Measurements from ENCODE around the gene DIO3. TPM values are rescaled to one million over a fixed set of nuclear protein-coding genes. Genes with fewer than 3 reads are reported as not detected.

Gene DIO3
- polyA plus RNA-seq, 1 donor from 2014 or later: 49.2 TPM

DNA sequence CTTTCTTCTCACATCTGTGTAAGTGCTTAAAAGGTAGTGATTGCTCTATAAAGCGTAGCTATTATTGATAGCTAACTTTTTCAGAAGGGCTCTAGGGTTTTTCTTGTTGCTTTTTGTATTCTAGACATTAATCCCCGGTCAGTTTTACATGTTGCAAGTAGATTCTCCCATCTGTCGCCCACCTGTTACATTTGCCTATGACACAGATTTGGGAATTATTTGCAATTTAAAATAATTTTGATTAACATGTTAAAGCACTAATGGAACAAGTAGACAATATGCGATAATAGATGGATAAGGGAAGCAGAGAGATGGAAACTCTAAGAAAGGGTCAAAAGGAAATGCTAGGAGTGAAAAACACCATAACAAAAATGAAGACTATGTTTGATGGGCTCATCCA lies 44.5 kb downstream of the DIO3 start:
- no peak overlapping the region for H2AFZ ChIP-seq (ENCODE audit: low read depth, low read length)
- no peak overlapping the region for H3K9ac ChIP-seq (ENCODE audit: low read length)
- no peak overlapping the region for H3K27ac ChIP-seq (ENCODE audit: low read length)
- no peaks in the 10 kb centered on the region for H3F3A ChIP-seq (ENCODE audit: insufficient read depth, low read length, poor library complexity, severe bottlenecking)
- no peaks in the 10 kb centered on the region for H3K36me3 ChIP-seq (ENCODE audit: insufficient read depth, low read length)
- H3K27me3 ChIP-seq (ENCODE audit: insufficient read depth, low read depth, low read length): no peaks in the 10 kb centered on the region
- TF ChIP-seq MXI1 (conservative IDR thresholded peaks at IDR 0.05; ENCODE audit: poor library complexity, severe bottlenecking): no peak
- TF ChIP-seq EZH2 (IDR thresholded peaks at IDR 0.05; ENCODE audit: borderline replicate concordance, insufficient read depth, low read length, poor library complexity, severe bottlenecking): no peak
- no peak for TF ChIP-seq REST (IDR thresholded peaks at IDR 0.05; ENCODE audit: borderline replicate concordance)
- no peak for TF ChIP-seq SMC3 (conservative IDR thresholded peaks at IDR 0.05; ENCODE audit: poor library complexity)
- no peak for TF ChIP-seq POLR2AphosphoS5 (IDR thresholded peaks at IDR 0.05)
- no peak for TF ChIP-seq EP300 (conservative IDR thresholded peaks at IDR 0.05; ENCODE audit: poor library complexity, severe bottlenecking)
- TF ChIP-seq CTCF (IDR thresholded peaks at IDR 0.05; ENCODE audit: poor library complexity, severe bottlenecking): no peak
- no peak for TF ChIP-seq TAF1 (IDR thresholded peaks at IDR 0.05; ENCODE audit: low read depth)
- TF ChIP-seq RAD21 (conservative IDR thresholded peaks at IDR 0.05): no peak
- H3K9me3 ChIP-seq (ENCODE audit: low read length): no peaks in the 10 kb centered on the region
- H3K9me2 ChIP-seq (ENCODE audit: insufficient read depth, low read length): no peaks in the 10 kb centered on the region
- H3K4me2 ChIP-seq (ENCODE audit: low read length): no peak overlapping the region
- H4K20me1 ChIP-seq (ENCODE audit: insufficient read depth): no peaks in the 10 kb centered on the region
- H3K79me2 ChIP-seq (replicated peaks; ENCODE audit: insufficient read depth, low read length): no peaks in the 10 kb centered on the region
- no peak overlapping the region for H3K4me3 ChIP-seq (ENCODE audit: low read length)

Other genes with a start within 250 kb of the DIO3 start
- gene PPP2R5C, start 200.2 kb downstream of the DIO3 start, polyA plus RNA-seq: 108 and 111 TPM in 2 replicates

Data from neural cell (in vitro differentiated cells).